H9 (cell line): ENCODE results near the gene STK32C. TPM values are rescaled to one million over a fixed set of nuclear protein-coding genes. Genes with fewer than 3 reads are reported as not detected.

Experiments
- DNase-seq: peaks from one replicate; pipeline ENCODE4 v3.0.0-alpha.2; 2017
- H2AFZ ChIP-seq: one replicate; pipeline ENCODE4 v1.6.1; 2013; ENCODE audit warnings: mild to moderate bottlenecking, low read length, control low read depth, moderate library complexity
- H2AK5ac ChIP-seq: 2 replicates; pipeline ENCODE4 v1.6.1; 2013; ENCODE audit warnings: low read length, control low read depth, mixed read lengths; ENCODE audit not compliant: insufficient read length
- H2BK120ac ChIP-seq: one replicate; pipeline ENCODE4 v1.6.1; 2013; ENCODE audit warnings: low read depth, mild to moderate bottlenecking, low read length, control low read depth, inconsistent platforms; ENCODE audit not compliant: poor library complexity, severe bottlenecking
- H2BK12ac ChIP-seq: 2 replicates; pipeline ENCODE4 v1.6.1; 2013; ENCODE audit warnings: low read length, control low read depth, mixed read lengths, low read depth; ENCODE audit not compliant: insufficient read length
- H2BK15ac ChIP-seq: 2 replicates; pipeline ENCODE4 v1.6.1; 2013; ENCODE audit warnings: low read depth, low read length, control low read depth
- H2BK20ac ChIP-seq: one replicate; pipeline ENCODE4 v1.6.1; 2013; ENCODE audit warnings: low read depth, mild to moderate bottlenecking, low read length, control low read depth, inconsistent platforms; ENCODE audit not compliant: poor library complexity, severe bottlenecking
- H2BK5ac ChIP-seq: 2 replicates; pipeline ENCODE4 v1.6.1; 2013; ENCODE audit warnings: low read length, control low read depth, mixed read lengths; ENCODE audit not compliant: insufficient read length
- H3K14ac ChIP-seq: 2 replicates; pipeline ENCODE4 v1.6.1; 2013; ENCODE audit warnings: low read length, control low read depth; ENCODE audit not compliant: insufficient read depth
- H3K18ac ChIP-seq: 2 replicates; pipeline ENCODE4 v1.6.1; 2013; ENCODE audit warnings: low read depth, mild to moderate bottlenecking, mixed read lengths, low read length, control low read depth; ENCODE audit not compliant: insufficient read length
- H3K23ac ChIP-seq: 2 replicates; pipeline ENCODE4 v1.6.1; 2013; ENCODE audit warnings: low read length, control low read depth, mixed read lengths, low read depth; ENCODE audit not compliant: insufficient read length
- H3K23me2 ChIP-seq: 2 replicates; pipeline ENCODE4 v1.6.1; 2013; ENCODE audit warnings: low read depth, mild to moderate bottlenecking, mixed read lengths, low read length, control low read depth; ENCODE audit not compliant: insufficient read length, poor library complexity, severe bottlenecking
- H3K27ac ChIP-seq: 2 replicates; pipeline ENCODE4 v1.5.1; 2013; ENCODE audit warnings: low read length, control low read depth, mixed read lengths, low read depth; ENCODE audit not compliant: insufficient read length
- H3K27me3 ChIP-seq: 2 replicates; pipeline ENCODE4 v1.6.1; 2013; ENCODE audit warnings: low read length, control low read depth, inconsistent platforms; ENCODE audit not compliant: insufficient read depth
- H3K4ac ChIP-seq: 2 replicates; pipeline ENCODE4 v1.6.1; 2013; ENCODE audit warnings: low read depth, mild to moderate bottlenecking, control low read depth, inconsistent platforms, low read length, moderate library complexity
- H3K4me1 ChIP-seq: 2 replicates; pipeline ENCODE4 v1.6.1; 2013; ENCODE audit warnings: low read length, control low read depth, inconsistent platforms; ENCODE audit not compliant: insufficient read depth
- H3K4me2 ChIP-seq: 2 replicates; pipeline ENCODE4 v1.6.1; 2013; ENCODE audit warnings: low read length, control low read depth, mixed read lengths; ENCODE audit not compliant: insufficient read length, insufficient read depth
- H3K56ac ChIP-seq: 2 replicates; pipeline ENCODE4 v1.6.1; 2013; ENCODE audit warnings: low read depth, mild to moderate bottlenecking, mixed read lengths, low read length, control low read depth; ENCODE audit not compliant: insufficient read length
- H3K79me1 ChIP-seq: 2 replicates; pipeline ENCODE4 v1.6.1; 2013; ENCODE audit warnings: low read depth, mild to moderate bottlenecking, moderate library complexity, low read length, control low read depth, inconsistent platforms; ENCODE audit not compliant: insufficient read depth, poor library complexity, severe bottlenecking
- H3K79me2 ChIP-seq: 2 replicates; pipeline ENCODE4 v1.6.1; 2013; ENCODE audit warnings: low read length, control low read depth, inconsistent platforms; ENCODE audit not compliant: insufficient read depth
- H3K9ac ChIP-seq: 2 replicates; pipeline ENCODE4 v1.6.1; 2013; ENCODE audit warnings: low read length, control low read depth, mixed read lengths; ENCODE audit not compliant: insufficient read length; ENCODE audit errors: extremely low read depth
- H3K9me3 ChIP-seq: one replicate; pipeline ENCODE4 v1.6.1; 2013; ENCODE audit warnings: low read depth, low read length, inconsistent platforms; ENCODE audit not compliant: control insufficient read depth
- H3T11ph ChIP-seq: one replicate; pipeline ENCODE4 v1.6.1; 2013; ENCODE audit warnings: mild to moderate bottlenecking, low read length, control low read depth, inconsistent platforms
- H4K20me1 ChIP-seq: one replicate; pipeline ENCODE4 v1.6.1; 2013; ENCODE audit not compliant: control insufficient read depth, insufficient read length, insufficient read depth
- H4K5ac ChIP-seq: 2 replicates; pipeline ENCODE4 v1.6.1; 2013; ENCODE audit warnings: low read depth, mild to moderate bottlenecking, mixed read lengths, low read length, control low read depth; ENCODE audit not compliant: insufficient read length
- H4K8ac ChIP-seq: replicated peaks from 2 replicates; pipeline ENCODE4 v1.6.1; 2013; ENCODE audit warnings: low read length, control low read depth, mixed read lengths, low read depth; ENCODE audit not compliant: insufficient read length
- H4K91ac ChIP-seq: 2 replicates; pipeline ENCODE4 v1.6.1; 2013; ENCODE audit warnings: low read depth, mild to moderate bottlenecking, moderate library complexity, mixed read lengths, low read length, control low read depth; ENCODE audit not compliant: insufficient read length
- H3K27ac Mint-ChIP-seq, 3 experiments: 2 replicates in 2 of 3; 3 replicates in 1 of 3; pipeline ENCODE4 v1.8.0; 2020 to 2021; ENCODE audit warnings: mixed read lengths in 3 of 3, mild to moderate bottlenecking in 1 of 3, moderate library complexity in 1 of 3
- H3K27me3 Mint-ChIP-seq: 2 replicates; pipeline ENCODE4 v1.8.0; 2021; ENCODE audit warnings: low read depth, mild to moderate bottlenecking, moderate library complexity, mixed read lengths
- H3K36me3 Mint-ChIP-seq, 3 experiments: 2 replicates in 2 of 3; 3 replicates in 1 of 3; pipeline ENCODE4 v1.8.0; 2020 to 2021; ENCODE audit warnings: low read depth in 3 of 3, mixed read lengths in 3 of 3; ENCODE audit not compliant: insufficient read depth in 1 of 3
- H3K4me1 Mint-ChIP-seq, 2 experiments: 2 replicates each; pipeline ENCODE4 v1.8.0; 2020; ENCODE audit warnings: mixed read lengths in 2 of 2
- H3K4me3 Mint-ChIP-seq, 2 experiments: 2 replicates in 1 of 2; 3 replicates in 1 of 2; pipeline ENCODE4 v1.8.0; 2020 to 2021; ENCODE audit warnings: mild to moderate bottlenecking in 2 of 2, mixed read lengths in 2 of 2, moderate library complexity in 1 of 2
- H3K9me3 Mint-ChIP-seq, 2 experiments: 2 replicates in 1 of 2; 3 replicates in 1 of 2; pipeline ENCODE4 v1.8.0; 2020; ENCODE audit warnings: mild to moderate bottlenecking in 2 of 2, mixed read lengths in 2 of 2, moderate library complexity in 1 of 2
- CTCF ChIP-seq: fragments of 200-600 bp; sonication (generic); conservative IDR thresholded peaks from 3 replicates; pipeline ENCODE4 v1.8.0; 2021; ENCODE audit warnings: antibody characterized with exemption, mild to moderate bottlenecking
- WGBS: extraction: QIAGEN DNeasy Blood & Tissue Kit; methylation state at CpG from one replicate; pipeline ENCODE4 v1.1.7; 2013; ENCODE audit warnings: missing lambda C conversion rate, low lambda C conversion rate, mixed read lengths; ENCODE audit not compliant: insufficient read length; ENCODE audit errors: extremely low coverage; 5-methylcytosine and 5-hydroxymethylcytosine counted together
- total RNA-seq: library from RNA; stranded (reverse); gene quantifications from 2 replicates; pipeline ENCODE4 v1.2.1, GENCODE V29; 2021

The STK32C gene
- total RNA-seq, 1 experiment from 2014 or later = 11.3 TPM

- H4K8ac ChIP-seq = no peak overlapping the region
- no peak overlapping the region for H2BK120ac ChIP-seq
- H3K9me3 ChIP-seq = no peaks in the 10 kb centered on the region
- no peak overlapping the region for H3K9ac ChIP-seq
- no peak overlapping the region for H3K4me2 ChIP-seq
- H4K5ac ChIP-seq = no peak overlapping the region
- no peak overlapping the region for H3K4ac ChIP-seq
- no peak overlapping the region for H2BK12ac ChIP-seq
- H3K79me1 ChIP-seq = no peaks in the 10 kb centered on the region
- Mint-ChIP-seq H3K27me3 (no peaks in the 10 kb centered on the region), H3K4me1 (no peaks in the 10 kb centered on the region), H3K4me3 (no peak overlapping the region), H3K9me3 (no peaks in the 10 kb centered on the region), H3K36me3 (0 out of 7 replicates have a peak, but pooled peaks cover 0 to 3% (median 0%) of the 10 kb centered on the region in 3 experiments), H3K27ac (peak overlapping the region in 2 of 3 experiments; percentile 36 to 40; a peak in 2 of 7 replicates)
- H3K27me3 ChIP-seq = no peaks in the 10 kb centered on the region
- no peak for TF ChIP-seq CTCF
- no peaks in the 10 kb centered on the region for H3K79me2 ChIP-seq
- H3K23ac ChIP-seq = no peak overlapping the region
- peak overlapping the region; percentile 17; the same call in 1 of the 2 replicates for H3K14ac ChIP-seq
- H3T11ph ChIP-seq = no peak overlapping the region
- H3K27ac ChIP-seq = no peak overlapping the region
- H2AFZ ChIP-seq = no peak overlapping the region
- H2BK5ac ChIP-seq = no peak overlapping the region
- DNase-seq = no peak
- no peak overlapping the region for H3K56ac ChIP-seq
- no peak overlapping the region for H3K18ac ChIP-seq
- no peaks in the 10 kb centered on the region for H3K23me2 ChIP-seq
- no peak overlapping the region for H4K91ac ChIP-seq
- no peak overlapping the region for H2AK5ac ChIP-seq
- WGBS = no CpG with 5 or more reads among the region's 29 CpGs
- no peak overlapping the region for H2BK20ac ChIP-seq
- no peak overlapping the region for H2BK15ac ChIP-seq
- no peaks in the 10 kb centered on the region for H3K4me1 ChIP-seq
- H4K20me1 ChIP-seq = no peaks in the 10 kb centered on the region
These were observed 100.8 kb downstream of the STK32C start for GRCh38 chr10:132206806-132207535.
